GM23338 (cell line): ENCODE measurements around the gene PCDHGA1. TPM values are rescaled to one million over a fixed set of nuclear protein-coding genes. Genes with fewer than 3 reads are reported as not detected.

Experiments used
- ATAC-seq: fragments of 200-7000 bp; cut with Tn5 transposase; 3 replicates; pipeline ENCODE4 v1.9.1; 2020
- DNase-seq: peaks from one replicate; pipeline ENCODE4 v3.0.0-alpha.2; 2015; ENCODE audit warnings: low spot score
- H2AFZ ChIP-seq: fragments of 200-600 bp; sonication (generic); 2 replicates; pipeline ENCODE4 v1.8.0; 2016; ENCODE audit warnings: antibody characterized with exemption, mild to moderate bottlenecking, moderate library complexity
- H3F3A ChIP-seq: fragments of 200-600 bp; sonication (generic); replicated peaks from 2 replicates; pipeline ENCODE4 v1.8.0; 2017; ENCODE audit warnings: antibody characterized with exemption, mixed run types, low read depth
- H3K27ac ChIP-seq: fragments of 200-600 bp; sonication (generic); 2 replicates; pipeline ENCODE4 v1.6.1; 2016; ENCODE audit warnings: low read depth
- H3K27me3 ChIP-seq: fragments of 200-600 bp; sonication (generic); 2 replicates; pipeline ENCODE4 v1.8.0; 2016; ENCODE audit warnings: mild to moderate bottlenecking, mixed run types, moderate library complexity; ENCODE audit not compliant: insufficient read depth
- H3K36me3 ChIP-seq: fragments of 200-600 bp; sonication (generic); 2 replicates; pipeline ENCODE4 v1.8.0; 2016; ENCODE audit warnings: mild to moderate bottlenecking; ENCODE audit not compliant: insufficient read depth
- H3K4me1 ChIP-seq: fragments of 200-600 bp; sonication (generic); 2 replicates; pipeline ENCODE4 v1.8.0; 2016; ENCODE audit warnings: mild to moderate bottlenecking, moderate library complexity; ENCODE audit not compliant: insufficient read depth
- H3K4me2 ChIP-seq: fragments of 200-600 bp; sonication (generic); 2 replicates; pipeline ENCODE4 v1.7.1; 2017; ENCODE audit warnings: mixed run types
- H3K4me3 ChIP-seq: fragments of 200-600 bp; sonication (generic); 2 replicates; pipeline ENCODE4 v1.6.1; 2016; ENCODE audit warnings: mixed run types
- H3K79me2 ChIP-seq: fragments of 200-600 bp; sonication (generic); replicated peaks from 2 replicates; pipeline ENCODE4 v1.8.0; 2017; ENCODE audit warnings: mild to moderate bottlenecking; ENCODE audit not compliant: insufficient read depth
- H3K9me2 ChIP-seq: fragments of 200-600 bp; sonication (generic); 2 replicates; pipeline ENCODE4 v1.8.0; 2017; ENCODE audit not compliant: insufficient read depth
- H4K20me1 ChIP-seq: fragments of 200-600 bp; sonication (generic); replicated peaks from 2 replicates; pipeline ENCODE4 v1.8.0; 2017; ENCODE audit warnings: mild to moderate bottlenecking; ENCODE audit not compliant: insufficient read depth
- H3K27ac Mint-ChIP-seq: 2 replicates; pipeline ENCODE4 v1.8.0; 2020; ENCODE audit warnings: inconsistent platforms, mild to moderate bottlenecking, moderate library complexity, mixed read lengths
- H3K27me3 Mint-ChIP-seq: 3 replicates; pipeline ENCODE4 v1.8.0; 2022; ENCODE audit warnings: low read depth, mild to moderate bottlenecking, moderate library complexity, mixed read lengths, inconsistent platforms; ENCODE audit not compliant: insufficient read depth, poor library complexity
- H3K36me3 Mint-ChIP-seq: 3 replicates; pipeline ENCODE4 v1.8.0; 2021; ENCODE audit warnings: low read depth, mild to moderate bottlenecking, inconsistent platforms, moderate library complexity, mixed read lengths
- H3K4me1 Mint-ChIP-seq: 3 replicates; pipeline ENCODE4 v1.8.0; 2020; ENCODE audit warnings: mild to moderate bottlenecking, inconsistent platforms, mixed read lengths
- H3K4me3 Mint-ChIP-seq: 3 replicates; pipeline ENCODE4 v1.8.0; 2021; ENCODE audit warnings: moderate library complexity, mild to moderate bottlenecking, inconsistent platforms, mixed read lengths
- H3K9me3 Mint-ChIP-seq: 3 replicates; pipeline ENCODE4 v1.8.0; 2020; ENCODE audit warnings: moderate library complexity, mild to moderate bottlenecking, inconsistent platforms, mixed read lengths
- CREB1 ChIP-seq: fragments of 250-450 bp; sonication (Bioruptor Pico); IDR thresholded peaks from 2 replicates; pipeline ENCODE4 v1.5.0; 2020; ENCODE audit warnings: low read depth, mild to moderate bottlenecking, moderate library complexity
- CTCF ChIP-seq, 2 experiments: fragments of 200-600 bp in 1 of 2; sonication (generic) in 1 of 2; conservative IDR thresholded peaks; 2 replicates each; pipeline versions ENCODE4 v1.5.1 to v1.6.1; 2016 to 2017; ENCODE audit warnings: antibody characterized with exemption in 2 of 2, low read depth in 2 of 2, mild to moderate bottlenecking in 2 of 2, moderate library complexity in 1 of 2
- EZH2 ChIP-seq: fragments of 200-600 bp; sonication (generic); IDR thresholded peaks from one replicate; pipeline ENCODE4 v1.8.0; 2017; ENCODE audit warnings: antibody characterized with exemption, mild to moderate bottlenecking, low read depth; ENCODE audit not compliant: unreplicated experiment
- EZH2phosphoT487 ChIP-seq: fragments of 200-600 bp; sonication (generic); IDR thresholded peaks from one replicate; pipeline ENCODE4 v1.8.1; 2018; ENCODE audit warnings: antibody characterized with exemption; ENCODE audit not compliant: unreplicated experiment
- JUNB ChIP-seq: IDR thresholded peaks from one replicate; pipeline ENCODE4 v1.6.1; 2016; ENCODE audit warnings: antibody characterized with exemption; ENCODE audit not compliant: unreplicated experiment
- NANOG ChIP-seq: IDR thresholded peaks from 2 replicates; pipeline ENCODE4 v1.6.1; 2016; ENCODE audit warnings: antibody characterized with exemption, borderline replicate concordance
- POLR2AphosphoS5 ChIP-seq: IDR thresholded peaks from 2 replicates; pipeline ENCODE4 v1.6.1; 2016; ENCODE audit warnings: antibody characterized with exemption, low read depth
- REST ChIP-seq: IDR thresholded peaks from one replicate; pipeline ENCODE4 v1.6.1; 2018; ENCODE audit warnings: antibody characterized with exemption; ENCODE audit not compliant: unreplicated experiment
- STAT1 ChIP-seq: IDR thresholded peaks from one replicate; pipeline ENCODE4 v1.6.1; 2016; ENCODE audit warnings: antibody characterized with exemption; ENCODE audit not compliant: unreplicated experiment
- ZNF114 ChIP-seq: fragments of 250-450 bp; sonication (Bioruptor Pico); IDR thresholded peaks from 2 replicates; pipeline ENCODE4 v1.5.0; 2020; ENCODE audit warnings: mild to moderate bottlenecking, moderate library complexity
- ZNF331 ChIP-seq: fragments of 250-450 bp; sonication (Bioruptor Pico); IDR thresholded peaks from 2 replicates; pipeline ENCODE4 v1.5.0; 2020; ENCODE audit warnings: low read depth, mild to moderate bottlenecking, moderate library complexity
- ZNF462 ChIP-seq: fragments of 250-450 bp; sonication (Bioruptor Pico); IDR thresholded peaks from 2 replicates; pipeline ENCODE4 v1.5.0; 2020; ENCODE audit warnings: mild to moderate bottlenecking, moderate library complexity
- polyA plus RNA-seq: library from polyadenylated mRNA; unstranded; fragments of >200 nt; fragmentation: Nextera tagmentation; extraction: Ambion mirVana; gene quantifications from 2 replicates; pipeline ENCODE4 v1.2.1, GENCODE V29; 2016
- total RNA-seq: library from RNA; depleted of rRNA; stranded (reverse); fragments of >200 nt; shearing (Covaris generic); gene quantifications from 2 replicates; pipeline ENCODE4 v1.2.3, GENCODE V29; 2014
- TF ChIP-seq, protein P1 (sequence below): IDR thresholded peaks from 2 replicates; pipeline ENCODE4 v1.6.1; 2016; ENCODE audit warnings: antibody characterized with exemption

PCDHGA1 gene
- total and polyA plus RNA-seq, 2 experiments from 2014 or later: 0.39 to 1.7 TPM

- TF ChIP-seq POLR2AphosphoS5 (no peak), ZNF114 (CRISPR knock-in tag) (no peak), EZH2phosphoT487 (no peak), REST (no peak), CREB1 (CRISPR knock-in tag) (no peak), STAT1 (no peak), NANOG (no peak), ZNF331 (no peak), JUNB (no peak), ZNF462 (no peak), CTCF (conservative IDR thresholded peaks at IDR 0.05; ENCODE audit: low read depth in 2 of 2) (no peak), EZH2 (no peak)
- TF ChIP-seq, protein P1, sequence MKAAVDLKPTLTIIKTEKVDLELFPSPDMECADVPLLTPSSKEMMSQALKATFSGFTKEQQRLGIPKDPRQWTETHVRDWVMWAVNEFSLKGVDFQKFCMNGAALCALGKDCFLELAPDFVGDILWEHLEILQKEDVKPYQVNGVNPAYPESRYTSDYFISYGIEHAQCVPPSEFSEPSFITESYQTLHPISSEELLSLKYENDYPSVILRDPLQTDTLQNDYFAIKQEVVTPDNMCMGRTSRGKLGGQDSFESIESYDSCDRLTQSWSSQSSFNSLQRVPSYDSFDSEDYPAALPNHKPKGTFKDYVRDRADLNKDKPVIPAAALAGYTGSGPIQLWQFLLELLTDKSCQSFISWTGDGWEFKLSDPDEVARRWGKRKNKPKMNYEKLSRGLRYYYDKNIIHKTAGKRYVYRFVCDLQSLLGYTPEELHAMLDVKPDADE: no peak
- Histone ChIP-seq H3K36me3 (peaks cover 4% of the 10 kb centered on the region; the same call in 1 of the 2 replicates), H3K79me2 (no peaks in the 10 kb centered on the region), H3K27ac (no peak overlapping the region), H3K27me3 (no peaks in the 10 kb centered on the region), H3K4me1 (peaks cover 17% of the 10 kb centered on the region; the same call in 1 of the 2 replicates), H4K20me1 (no peaks in the 10 kb centered on the region), H2AFZ (no peak overlapping the region), H3K4me2 (no peak overlapping the region), H3K9me2 (no peaks in the 10 kb centered on the region), H3K4me3 (no peak overlapping the region), H3F3A (0 out of 2 replicates have a peak, but pooled peaks cover 3% of the 10 kb centered on the region)
- Mint-ChIP-seq H3K27ac (no peak overlapping the region), H3K9me3 (peaks cover 73% of the 10 kb centered on the region), H3K36me3 (peaks cover 73% of the 10 kb centered on the region), H3K4me1 (peaks cover 14% of the 10 kb centered on the region), H3K4me3 (no peak overlapping the region), H3K27me3 (peaks cover 13% of the 10 kb centered on the region)
- DNase-seq: no peak
- no peak for ATAC-seq
Measured at GRCh38 chr5:141360685-141361084, 30.4 kb downstream of the PCDHGA1 start.
